ENCODE measurements around the gene TAF10. TPM values are rescaled to one million over a fixed set of nuclear protein-coding genes. Genes with fewer than 3 reads are reported as not detected.

Gene TAF10
- total and polyA plus RNA-seq, 8 donors: 44.6 to 127 (median 61.4) TPM

DNA sequence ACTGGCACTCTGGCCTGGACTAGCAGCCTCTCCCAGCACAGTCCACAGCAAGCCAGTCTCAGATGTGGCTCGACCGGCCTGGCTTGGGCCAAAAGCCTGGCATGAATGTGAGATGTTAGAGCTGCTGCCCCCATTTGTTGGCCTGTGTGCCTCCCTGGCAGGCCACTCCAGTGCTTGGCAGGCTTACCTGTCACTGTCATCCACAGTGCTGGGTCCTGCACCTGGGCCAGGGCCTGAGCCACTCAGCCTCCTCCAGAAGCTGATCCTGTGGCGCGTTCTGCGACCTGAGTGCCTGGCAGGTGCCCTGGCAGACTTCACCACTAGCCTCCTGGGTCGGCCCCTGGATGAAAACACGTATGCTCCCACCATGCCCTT lies 44.7 kb downstream of the TAF10 start:
- Histone ChIP-seq H3K9me3 (no peaks in the 10 kb centered on the region), H3K4me3 (no peak overlapping the region), H3K27ac (no peak overlapping the region), H3K4me1 (no peaks in the 10 kb centered on the region), H3K36me3 (peaks cover 0 to 5% of the 10 kb centered on the region in 2 donors), H3K27me3 (peaks cover 0 to 11% of the 10 kb centered on the region in 2 donors)
- TF ChIP-seq, protein P1, sequence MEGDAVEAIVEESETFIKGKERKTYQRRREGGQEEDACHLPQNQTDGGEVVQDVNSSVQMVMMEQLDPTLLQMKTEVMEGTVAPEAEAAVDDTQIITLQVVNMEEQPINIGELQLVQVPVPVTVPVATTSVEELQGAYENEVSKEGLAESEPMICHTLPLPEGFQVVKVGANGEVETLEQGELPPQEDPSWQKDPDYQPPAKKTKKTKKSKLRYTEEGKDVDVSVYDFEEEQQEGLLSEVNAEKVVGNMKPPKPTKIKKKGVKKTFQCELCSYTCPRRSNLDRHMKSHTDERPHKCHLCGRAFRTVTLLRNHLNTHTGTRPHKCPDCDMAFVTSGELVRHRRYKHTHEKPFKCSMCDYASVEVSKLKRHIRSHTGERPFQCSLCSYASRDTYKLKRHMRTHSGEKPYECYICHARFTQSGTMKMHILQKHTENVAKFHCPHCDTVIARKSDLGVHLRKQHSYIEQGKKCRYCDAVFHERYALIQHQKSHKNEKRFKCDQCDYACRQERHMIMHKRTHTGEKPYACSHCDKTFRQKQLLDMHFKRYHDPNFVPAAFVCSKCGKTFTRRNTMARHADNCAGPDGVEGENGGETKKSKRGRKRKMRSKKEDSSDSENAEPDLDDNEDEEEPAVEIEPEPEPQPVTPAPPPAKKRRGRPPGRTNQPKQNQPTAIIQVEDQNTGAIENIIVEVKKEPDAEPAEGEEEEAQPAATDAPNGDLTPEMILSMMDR (IDR thresholded peaks at IDR 0.05): no peak
- DNase-seq: no peak
- ATAC-seq: no peak
- intact Hi-C loops (cut with DNase I): no loop called here

DNA sequence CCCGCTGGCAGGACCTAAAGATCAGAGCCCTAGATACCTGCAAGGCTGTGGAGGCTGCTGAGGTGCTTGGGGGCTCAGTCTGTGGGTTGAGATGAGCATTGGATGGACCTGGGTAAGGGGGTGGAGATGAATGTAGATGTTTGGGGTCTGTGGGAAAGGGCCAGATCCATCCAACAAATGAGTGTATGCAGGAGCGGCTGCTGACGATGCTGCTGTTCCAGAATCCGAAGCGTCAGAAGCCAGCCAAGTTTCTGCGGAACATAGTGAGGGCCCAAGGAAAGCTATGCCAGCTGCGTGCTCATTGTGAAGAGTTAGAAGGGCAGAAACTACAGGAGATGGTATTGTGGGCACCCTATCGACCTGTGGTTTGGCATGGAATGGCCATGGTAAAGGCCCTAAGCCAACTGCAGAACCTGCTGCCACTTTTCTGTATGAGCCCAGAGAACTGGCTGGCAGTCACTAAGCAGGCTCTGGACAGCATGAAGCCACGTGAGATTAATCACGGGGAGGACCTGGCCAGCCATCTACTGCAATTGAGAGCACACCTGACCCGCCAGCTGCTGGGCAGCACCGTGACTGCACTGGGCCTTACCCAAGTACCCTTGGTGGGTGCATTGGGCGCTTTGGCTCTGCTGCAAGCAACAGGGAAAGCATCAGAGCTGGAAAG lies 45.2 kb downstream of the TAF10 start:
- ATAC-seq (no peak), DNase-seq (no peak)
- no peaks in the 10 kb centered on the region for H3K4me1 ChIP-seq
- H3K4me3 ChIP-seq: no peak overlapping the region
- no peaks in the 10 kb centered on the region for H3K9me3 ChIP-seq
- H3K36me3 ChIP-seq: peaks cover 0 to 5% of the 10 kb centered on the region in 2 donors
- TF ChIP-seq, protein P1 (IDR thresholded peaks at IDR 0.05): no peak
- H3K27ac ChIP-seq: no peak overlapping the region
- intact Hi-C loops (cut with DNase I): no loop called here
- H3K27me3 ChIP-seq: peaks cover 0 to 11% of the 10 kb centered on the region in 2 donors

DNA sequence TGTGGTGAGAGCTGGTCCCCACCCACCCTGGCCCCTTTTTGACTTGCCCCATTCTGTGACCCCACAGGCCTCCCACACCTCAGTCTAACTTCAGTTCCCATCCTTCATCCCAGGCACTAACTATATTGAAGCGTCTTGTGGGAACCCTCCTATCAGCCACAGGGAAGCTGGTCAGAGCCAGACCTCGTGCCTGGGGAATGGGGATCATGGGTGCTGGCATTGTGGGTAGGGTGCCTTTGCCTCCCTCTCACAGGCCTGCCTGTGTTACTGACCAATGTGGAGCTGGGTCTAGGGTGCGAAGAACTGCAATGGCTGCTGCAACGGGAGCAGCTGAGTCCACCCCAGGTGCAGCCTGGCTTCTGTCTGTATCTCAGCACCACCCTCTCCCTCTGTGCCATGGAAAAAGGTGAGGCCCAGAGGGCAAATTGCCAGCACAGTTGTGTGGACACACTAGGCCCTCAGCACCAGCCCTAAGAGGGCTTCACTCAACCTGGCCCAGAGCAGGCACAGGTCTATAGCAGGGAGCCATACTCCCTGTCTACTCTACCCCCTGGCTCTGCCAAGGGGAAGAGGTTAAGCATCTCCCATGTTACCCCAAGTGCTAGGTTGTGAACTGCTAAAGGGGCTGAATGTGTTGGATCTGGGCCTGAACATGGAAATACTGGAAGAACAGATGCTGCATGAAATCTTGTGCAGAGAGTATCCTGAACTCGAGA lies 45.9 kb downstream of the TAF10 start:
- Histone ChIP-seq H3K27me3 (peaks cover 0 to 6% of the 10 kb centered on the region in 2 donors), H3K27ac (no peak overlapping the region), H3K36me3 (peaks cover 0 to 5% of the 10 kb centered on the region in 2 donors), H3K4me3 (no peak overlapping the region), H3K9me3 (no peaks in the 10 kb centered on the region), H3K4me1 (no peaks in the 10 kb centered on the region)
- intact Hi-C loops (cut with DNase I): no loop called here
- no peak for DNase-seq
- ATAC-seq: no peak
- TF ChIP-seq, protein P1 (IDR thresholded peaks at IDR 0.05): no peak

DNA sequence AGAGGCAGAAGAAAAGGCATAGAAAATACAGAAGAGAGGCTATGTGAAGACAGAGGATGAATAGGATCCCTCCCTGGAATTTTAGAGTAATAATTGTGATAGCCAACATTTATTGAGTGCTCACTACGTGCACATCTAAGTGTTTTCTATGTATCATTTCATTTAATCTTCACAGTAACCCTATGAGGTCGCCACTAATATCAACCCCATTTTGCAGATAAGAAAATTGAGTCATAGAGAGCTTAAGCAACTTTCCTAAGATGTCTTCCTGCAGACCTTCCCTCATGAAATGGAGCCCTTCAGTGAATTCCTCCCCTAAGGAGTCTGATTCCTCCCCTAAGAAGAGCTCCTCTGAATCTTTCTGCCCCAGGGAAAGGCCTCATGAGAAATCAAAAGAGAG lies 46.7 kb downstream of the TAF10 start:
- Histone ChIP-seq H3K9me3 (no peaks in the 10 kb centered on the region), H3K4me1 (no peaks in the 10 kb centered on the region), H3K36me3 (peaks cover 0 to 5% of the 10 kb centered on the region in 2 donors), H3K27me3 (no peaks in the 10 kb centered on the region), H3K27ac (no peak overlapping the region), H3K4me3 (no peak overlapping the region)
- DNase-seq (no peak), ATAC-seq (no peak)
- intact Hi-C loops (cut with DNase I): no loop called here
- TF ChIP-seq, protein P1 (IDR thresholded peaks at IDR 0.05): no peak

DNA sequence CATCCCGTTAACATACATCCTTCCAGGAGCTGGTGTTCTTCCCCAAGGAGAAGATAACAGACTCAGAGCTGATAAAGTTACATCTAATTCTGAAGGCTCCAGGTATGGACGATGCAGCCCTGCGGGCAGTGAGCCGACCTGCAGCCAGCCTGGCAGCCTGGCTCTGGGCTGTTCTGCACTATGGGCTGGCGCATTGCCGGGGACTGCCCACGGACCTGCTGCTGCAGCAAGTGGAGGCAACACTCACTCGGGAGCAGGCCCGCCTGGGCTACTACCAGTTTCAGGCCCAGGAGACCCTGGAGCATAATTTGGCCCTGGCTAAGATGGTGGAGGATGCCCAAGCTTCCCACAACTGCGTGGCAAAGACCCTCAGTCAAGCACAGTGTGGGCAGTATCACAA lies 48.3 kb downstream of the TAF10 start:
- DNase-seq: no peak
- ATAC-seq: no peak

More for the DNA sequence above, 48.3 kb downstream of the TAF10 start:
- Histone ChIP-seq H3K27me3 (no peaks in the 10 kb centered on the region), H3K4me1 (no peaks in the 10 kb centered on the region), H3K4me3 (no peak overlapping the region), H3K36me3 (peaks cover 0 to 5% of the 10 kb centered on the region in 2 donors), H3K9me3 (no peaks in the 10 kb centered on the region), H3K27ac (no peak overlapping the region)
- intact Hi-C loops (cut with DNase I): no loop called here
- TF ChIP-seq, protein P1 (IDR thresholded peaks at IDR 0.05): no peak

All from left lung (tissue), 10 donors.